WTC11 (cell line): ENCODE data around the gene BABAM2. TPM values are rescaled to one million over a fixed set of nuclear protein-coding genes. Genes with fewer than 3 reads are reported as not detected.

ENCODE experiments used
- ATAC-seq: fragments of 200-7000 bp; cut with Tn5 transposase; 2 replicates; pipeline ENCODE4 v1.10.0; 2021; ENCODE audit warnings: mild to moderate bottlenecking, moderate library complexity
- CTCF ChIA-PET: fragments of 300-600 bp; sonication (Branson Sonifier 250); formaldehyde crosslinking; loops from one replicate; lab custom pipeline; 2021; ENCODE audit warnings: antibody characterized with exemption; lab: Charles Lee
- POLR2A ChIA-PET: fragments of 350-600 bp; sonication (Branson Sonifier 250); formaldehyde crosslinking; loops from one replicate; lab custom pipeline; 2021; ENCODE audit warnings: antibody characterized with exemption; lab: Charles Lee
- DNase-seq: peaks from one replicate; pipeline ENCODE4 v3.0.0; 2021; ENCODE audit warnings: low spot score
- H3K27ac Mint-ChIP-seq: 2 replicates; pipeline ENCODE4 v1.8.0; 2021; ENCODE audit warnings: mixed read lengths
- H3K27me3 Mint-ChIP-seq: 2 replicates; pipeline ENCODE4 v1.8.0; 2021; ENCODE audit warnings: low read depth, mild to moderate bottlenecking, moderate library complexity, mixed read lengths
- H3K36me3 Mint-ChIP-seq: 2 replicates; pipeline ENCODE4 v1.8.0; 2021; ENCODE audit warnings: mixed read lengths
- H3K4me1 Mint-ChIP-seq: 2 replicates; pipeline ENCODE4 v1.8.0; 2022; ENCODE audit warnings: mixed read lengths
- H3K4me3 Mint-ChIP-seq: 2 replicates; pipeline ENCODE4 v1.8.0; 2021; ENCODE audit warnings: mild to moderate bottlenecking, moderate library complexity, mixed read lengths
- H3K9me3 Mint-ChIP-seq: 2 replicates; pipeline ENCODE4 v1.8.0; 2021; ENCODE audit warnings: mixed read lengths
- ARID4B ChIP-seq: sonication (generic); formaldehyde crosslinking; IDR thresholded peaks from 2 replicates; pipeline ENCODE4 v1.8.0; 2023; ENCODE audit warnings: missing genetic modification reagents, mild to moderate bottlenecking, borderline replicate concordance
- GTF2I ChIP-seq: fragments of 250-450 bp; sonication (Bioruptor Pico); conservative IDR thresholded peaks from 2 replicates; pipeline ENCODE4 v1.4.0; 2021; ENCODE audit warnings: mild to moderate bottlenecking
- JAZF1 ChIP-seq: fragments of 250-450 bp; sonication (Bioruptor Pico); IDR thresholded peaks from 2 replicates; pipeline ENCODE4 v1.9.0; 2021; ENCODE audit warnings: moderate library complexity, mild to moderate bottlenecking, inconsistent platforms
- NFATC4 ChIP-seq: fragments of 250-450 bp; sonication (Bioruptor Pico); IDR thresholded peaks from 2 replicates; pipeline ENCODE4 v1.9.0; 2021; ENCODE audit warnings: mild to moderate bottlenecking
- NFE2L1 ChIP-seq: sonication (generic); formaldehyde crosslinking; IDR thresholded peaks from 2 replicates; pipeline ENCODE4 v1.8.1; 2023; ENCODE audit warnings: missing genetic modification reagents
- NFYB ChIP-seq: sonication (generic); formaldehyde crosslinking; conservative IDR thresholded peaks from 2 replicates; pipeline ENCODE4 v1.8.0; 2022; ENCODE audit warnings: low read depth, missing genetic modification reagents
- RORB ChIP-seq: fragments of 250-450 bp; sonication (Bioruptor Pico); IDR thresholded peaks from 2 replicates; pipeline ENCODE4 v1.9.0; 2021; ENCODE audit warnings: mild to moderate bottlenecking
- SMAD4 ChIP-seq: sonication (generic); formaldehyde crosslinking; IDR thresholded peaks from 2 replicates; pipeline ENCODE4 v1.8.0; 2022; ENCODE audit warnings: mild to moderate bottlenecking, missing genetic modification reagents
- USF2 ChIP-seq: sonication (generic); formaldehyde crosslinking; IDR thresholded peaks from 2 replicates; pipeline ENCODE4 v1.8.1; 2023; ENCODE audit warnings: mild to moderate bottlenecking, missing genetic modification reagents, moderate library complexity
- ZNF232 ChIP-seq: sonication (generic); formaldehyde crosslinking; IDR thresholded peaks from 2 replicates; pipeline ENCODE4 v1.8.0; 2022; ENCODE audit warnings: mild to moderate bottlenecking, missing genetic modification reagents
- ZNF532 ChIP-seq: fragments of 250-450 bp; sonication (Bioruptor Pico); IDR thresholded peaks from 2 replicates; pipeline ENCODE4 v1.9.0; 2021; ENCODE audit warnings: mild to moderate bottlenecking, borderline replicate concordance
- total RNA-seq: library from RNA; stranded (reverse); gene quantifications from 3 replicates; pipeline ENCODE4 v1.2.3, GENCODE V29; 2021
- TF ChIP-seq, protein P1 (sequence below): sonication (generic); formaldehyde crosslinking; IDR thresholded peaks from 2 replicates; pipeline ENCODE4 v1.8.1; 2022; ENCODE audit warnings: low read depth, mild to moderate bottlenecking, moderate library complexity, missing genetic modification reagents, borderline replicate concordance
- TF ChIP-seq, protein P2 (sequence below): sonication (generic); formaldehyde crosslinking; conservative IDR thresholded peaks from 2 replicates; pipeline ENCODE4 v1.8.1; 2022; ENCODE audit warnings: mild to moderate bottlenecking, missing genetic modification reagents
- TF ChIP-seq, protein P3 (sequence below): sonication (generic); formaldehyde crosslinking; IDR thresholded peaks from 2 replicates; pipeline ENCODE4 v1.8.1; 2022; ENCODE audit warnings: mild to moderate bottlenecking, missing genetic modification reagents, moderate library complexity, borderline replicate concordance

BABAM2 gene
- total RNA-seq, 1 experiment from 2014 or later = 16.5 TPM

GRCh38 chr2:28163627-28164279 is 273.2 kb downstream of the BABAM2 start (continued):
- TF ChIP-seq ARID4B (CRISPR knock-in tag) = no peak

DNA sequence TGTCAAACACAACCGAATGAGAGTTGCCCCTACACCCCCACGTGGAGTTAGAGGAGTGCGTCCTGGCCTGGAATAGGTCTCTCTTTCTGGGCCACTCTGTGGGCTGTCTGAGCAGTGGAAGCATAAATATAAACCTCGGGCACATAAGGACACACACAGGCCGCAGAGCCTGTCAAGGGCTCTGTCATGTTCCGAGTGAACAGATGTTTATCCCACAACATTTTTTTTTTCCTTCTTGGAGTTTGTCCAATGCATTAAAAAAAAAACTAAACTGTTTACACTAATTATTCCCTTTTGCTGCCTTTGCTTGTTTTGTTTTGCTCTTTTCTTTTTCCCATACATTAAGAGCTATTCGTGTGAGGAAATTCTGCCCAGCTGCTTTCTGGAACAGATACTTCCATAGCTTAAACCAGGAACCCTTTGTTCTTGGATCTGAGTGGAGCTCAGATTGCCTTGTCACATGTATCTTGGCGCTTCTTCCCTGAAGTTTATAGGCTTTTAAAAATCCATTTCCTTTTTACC is 273.8 kb downstream of the BABAM2 start:
- no peak overlapping the region for H3K4me3 Mint-ChIP-seq
- DNase-seq (no peak), ATAC-seq (no peak)
- ChIA-PET POLR2A (interaction anchor here (0.7 kb wide), 1 partner anchor 86 kb away, joined by 4 read pairs; no protein-coding TSS in a partner anchor), CTCF (interaction anchor here (1.0 to 1.1 kb wide), 2 partner anchors 9 to 481 kb away, joined by 3 read pairs; no protein-coding TSS in a partner anchor)
- no peaks in the 10 kb centered on the region for H3K27me3 Mint-ChIP-seq
- no peaks in the 10 kb centered on the region for H3K9me3 Mint-ChIP-seq
- no peak for TF ChIP-seq NFATC4 (CRISPR knock-in tag)
- TF ChIP-seq RORB = no peak
- TF ChIP-seq SMAD4 (CRISPR knock-in tag) = no peak
- H3K4me1 Mint-ChIP-seq = no peaks in the 10 kb centered on the region
- H3K36me3 Mint-ChIP-seq = no peaks in the 10 kb centered on the region
- H3K27ac Mint-ChIP-seq = no peak overlapping the region

DNA sequence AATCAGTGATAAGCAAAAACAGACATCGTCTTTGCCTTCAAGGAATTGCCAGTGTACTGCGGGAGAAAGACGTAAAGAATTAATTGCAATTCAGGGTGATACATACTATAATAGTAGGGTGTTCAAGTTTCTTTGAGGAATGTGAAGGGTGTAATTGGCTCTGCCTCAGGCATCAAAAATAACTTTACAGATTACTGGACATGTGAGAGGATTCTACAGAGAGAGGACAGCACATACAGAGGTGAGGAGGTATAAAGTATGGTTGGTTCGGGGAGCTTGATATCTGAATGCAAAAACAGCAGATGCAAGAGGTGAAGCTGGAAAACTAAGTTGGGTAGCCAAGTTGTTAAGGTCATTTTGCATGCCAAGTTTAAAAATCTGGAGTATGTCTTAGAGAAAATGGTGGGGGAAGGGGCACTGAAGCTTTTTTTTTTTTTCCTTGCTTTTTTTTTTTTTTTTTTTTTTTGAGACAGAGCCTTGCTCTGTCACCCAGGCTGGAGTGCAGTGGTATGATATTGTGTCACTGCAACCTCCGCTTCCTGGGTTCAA is 274.6 kb downstream of the BABAM2 start:
- ChIA-PET CTCF (interaction anchor here (1.0 to 1.1 kb wide), 2 partner anchors 10 to 482 kb away, joined by 3 read pairs; no protein-coding TSS in a partner anchor), POLR2A (interaction anchor here (0.6 to 0.7 kb wide), 2 partner anchors 85 to 231 kb away, joined by 4 read pairs; no protein-coding TSS in a partner anchor)
- DNase-seq (no peak), ATAC-seq (no peak)
- H3K4me1 Mint-ChIP-seq = no peaks in the 10 kb centered on the region
- no peak overlapping the region for H3K4me3 Mint-ChIP-seq
- H3K9me3 Mint-ChIP-seq = no peaks in the 10 kb centered on the region
- no peaks in the 10 kb centered on the region for H3K36me3 Mint-ChIP-seq
- no peak for TF ChIP-seq JAZF1 (CRISPR knock-in tag)
- TF ChIP-seq NFYB (CRISPR knock-in tag) = no peak
- TF ChIP-seq NFE2L1 (CRISPR knock-in tag) = no peak
- TF ChIP-seq, protein P1, sequence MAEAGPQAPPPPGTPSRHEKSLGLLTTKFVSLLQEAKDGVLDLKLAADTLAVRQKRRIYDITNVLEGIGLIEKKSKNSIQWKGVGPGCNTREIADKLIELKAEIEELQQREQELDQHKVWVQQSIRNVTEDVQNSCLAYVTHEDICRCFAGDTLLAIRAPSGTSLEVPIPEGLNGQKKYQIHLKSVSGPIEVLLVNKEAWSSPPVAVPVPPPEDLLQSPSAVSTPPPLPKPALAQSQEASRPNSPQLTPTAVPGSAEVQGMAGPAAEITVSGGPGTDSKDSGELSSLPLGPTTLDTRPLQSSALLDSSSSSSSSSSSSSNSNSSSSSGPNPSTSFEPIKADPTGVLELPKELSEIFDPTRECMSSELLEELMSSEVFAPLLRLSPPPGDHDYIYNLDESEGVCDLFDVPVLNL (CRISPR knock-in tag) = no peak
- TF ChIP-seq USF2 = no peak
- TF ChIP-seq, protein P2, sequence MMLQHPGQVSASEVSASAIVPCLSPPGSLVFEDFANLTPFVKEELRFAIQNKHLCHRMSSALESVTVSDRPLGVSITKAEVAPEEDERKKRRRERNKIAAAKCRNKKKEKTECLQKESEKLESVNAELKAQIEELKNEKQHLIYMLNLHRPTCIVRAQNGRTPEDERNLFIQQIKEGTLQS (CRISPR knock-in tag) = no peak
- TF ChIP-seq, protein P3, sequence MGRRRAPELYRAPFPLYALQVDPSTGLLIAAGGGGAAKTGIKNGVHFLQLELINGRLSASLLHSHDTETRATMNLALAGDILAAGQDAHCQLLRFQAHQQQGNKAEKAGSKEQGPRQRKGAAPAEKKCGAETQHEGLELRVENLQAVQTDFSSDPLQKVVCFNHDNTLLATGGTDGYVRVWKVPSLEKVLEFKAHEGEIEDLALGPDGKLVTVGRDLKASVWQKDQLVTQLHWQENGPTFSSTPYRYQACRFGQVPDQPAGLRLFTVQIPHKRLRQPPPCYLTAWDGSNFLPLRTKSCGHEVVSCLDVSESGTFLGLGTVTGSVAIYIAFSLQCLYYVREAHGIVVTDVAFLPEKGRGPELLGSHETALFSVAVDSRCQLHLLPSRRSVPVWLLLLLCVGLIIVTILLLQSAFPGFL (CRISPR knock-in tag) = no peak
- no peak for TF ChIP-seq GTF2I (CRISPR knock-in tag)
- TF ChIP-seq ZNF532 (CRISPR knock-in tag) = no peak
- no peak for TF ChIP-seq ZNF232 (CRISPR knock-in tag)
- no peaks in the 10 kb centered on the region for H3K27me3 Mint-ChIP-seq
- H3K27ac Mint-ChIP-seq = no peak overlapping the region
